ENCODE results near the gene APBB3. TPM values are rescaled to one million over a fixed set of nuclear protein-coding genes. Genes with fewer than 3 reads are reported as not detected.
"Not testable (repeated sequence)": the region's sequence is repeated elsewhere in the genome, so short reads cannot be mapped to it uniquely, and the experiment has no call there.

APBB3 gene
- total RNA-seq, 3 donors from 2014 or later, result 8.0 to 10.4 (median 9.2) TPM

DNA sequence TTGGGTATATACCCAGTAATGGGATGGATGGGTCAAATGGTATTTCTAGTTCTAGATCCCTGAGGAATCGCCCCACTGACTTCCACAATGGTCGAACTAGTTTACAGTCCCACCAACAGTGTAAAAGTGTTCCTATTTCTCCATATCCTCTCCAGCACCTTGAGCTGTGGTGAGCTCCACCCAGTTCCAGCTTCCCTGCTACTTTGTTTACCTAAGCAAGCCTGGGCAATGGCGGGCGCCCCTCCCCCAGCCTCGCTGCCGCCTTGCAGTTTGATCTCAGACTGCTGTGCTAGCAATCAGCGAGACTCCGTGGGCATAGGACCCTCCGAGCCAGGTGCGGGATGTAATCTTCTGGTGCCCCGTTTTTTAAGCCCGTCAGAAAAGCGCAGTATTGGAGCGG is 28.7 kb upstream of the APBB3 start:
- not testable (repeated sequence) for H3K4me3 Mint-ChIP-seq; DNase-seq; ATAC-seq; H3K9me3 Mint-ChIP-seq; H3K36me3 Mint-ChIP-seq (ENCODE audit: insufficient read depth); H3K4me1 Mint-ChIP-seq (ENCODE audit: low read depth); H3K27me3 Mint-ChIP-seq (ENCODE audit: low read depth)

DNA sequence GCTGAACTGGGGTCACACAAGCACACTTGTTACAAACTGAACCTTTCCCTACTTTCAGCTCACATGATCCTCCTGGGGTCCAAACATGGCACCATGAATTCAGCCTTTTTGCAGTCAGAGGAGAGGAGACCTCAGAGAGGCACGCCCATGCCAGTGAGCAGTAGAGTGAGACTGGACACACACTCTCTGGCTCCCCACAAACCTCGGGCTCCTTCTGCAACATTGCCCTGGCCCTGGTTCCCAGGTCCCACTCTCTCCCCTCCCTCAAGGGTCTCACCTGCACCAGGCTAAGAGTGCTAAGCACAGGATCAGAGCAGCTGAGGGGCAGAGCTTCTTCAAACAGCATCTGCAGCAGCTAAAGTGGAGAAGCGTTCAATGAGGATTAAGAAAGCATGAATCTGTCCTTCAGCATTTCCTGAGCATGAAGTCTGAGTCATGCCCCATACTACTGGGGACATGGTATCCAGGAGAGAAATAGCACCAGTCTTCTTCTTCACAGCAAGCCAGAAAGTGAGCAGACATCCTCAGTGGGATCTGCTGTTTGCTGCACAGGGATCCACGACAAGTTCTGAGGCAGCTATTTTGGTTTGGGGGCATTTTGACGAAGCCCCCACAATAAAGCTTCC is 27.5 kb upstream of the APBB3 start:
- no peaks in the 10 kb centered on the region for H3K4me1 Mint-ChIP-seq (ENCODE audit: low read depth)
- H3K27me3 Mint-ChIP-seq (ENCODE audit: low read depth), result no peaks in the 10 kb centered on the region
- H3K9me3 Mint-ChIP-seq, result no peaks in the 10 kb centered on the region
- no peaks in the 10 kb centered on the region for H3K36me3 Mint-ChIP-seq (ENCODE audit: insufficient read depth)
- ATAC-seq (no peak), DNase-seq (no peak)
- H3K4me3 Mint-ChIP-seq, result no peak overlapping the region

DNA sequence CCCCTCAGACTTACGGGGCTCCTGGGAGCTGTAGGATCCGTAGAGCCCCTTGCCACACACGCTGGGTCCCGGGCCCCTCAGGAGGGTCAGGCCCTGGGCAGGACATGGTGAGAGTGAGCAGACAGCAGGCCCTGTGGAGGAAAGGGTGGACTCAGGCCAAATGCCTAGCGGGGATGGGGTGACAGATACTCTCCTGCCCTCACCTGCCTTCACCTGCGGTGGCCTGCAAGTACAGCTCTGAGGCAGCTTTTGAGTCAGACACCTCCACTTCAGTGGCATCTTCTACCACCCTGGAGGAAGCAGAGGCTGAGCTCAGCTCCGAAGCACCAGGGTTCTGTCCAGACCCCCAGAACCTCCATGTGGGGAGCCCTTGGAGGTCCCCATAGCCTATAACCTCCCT is 26.5 kb upstream of the APBB3 start:
- ATAC-seq (no peak), DNase-seq (no peak)
- Mint-ChIP-seq H3K4me1 (ENCODE audit: low read depth) (no peaks in the 10 kb centered on the region), H3K9me3 (no peaks in the 10 kb centered on the region), H3K36me3 (ENCODE audit: insufficient read depth) (no peaks in the 10 kb centered on the region), H3K4me3 (no peak overlapping the region), H3K27me3 (ENCODE audit: low read depth) (no peaks in the 10 kb centered on the region)

DNA sequence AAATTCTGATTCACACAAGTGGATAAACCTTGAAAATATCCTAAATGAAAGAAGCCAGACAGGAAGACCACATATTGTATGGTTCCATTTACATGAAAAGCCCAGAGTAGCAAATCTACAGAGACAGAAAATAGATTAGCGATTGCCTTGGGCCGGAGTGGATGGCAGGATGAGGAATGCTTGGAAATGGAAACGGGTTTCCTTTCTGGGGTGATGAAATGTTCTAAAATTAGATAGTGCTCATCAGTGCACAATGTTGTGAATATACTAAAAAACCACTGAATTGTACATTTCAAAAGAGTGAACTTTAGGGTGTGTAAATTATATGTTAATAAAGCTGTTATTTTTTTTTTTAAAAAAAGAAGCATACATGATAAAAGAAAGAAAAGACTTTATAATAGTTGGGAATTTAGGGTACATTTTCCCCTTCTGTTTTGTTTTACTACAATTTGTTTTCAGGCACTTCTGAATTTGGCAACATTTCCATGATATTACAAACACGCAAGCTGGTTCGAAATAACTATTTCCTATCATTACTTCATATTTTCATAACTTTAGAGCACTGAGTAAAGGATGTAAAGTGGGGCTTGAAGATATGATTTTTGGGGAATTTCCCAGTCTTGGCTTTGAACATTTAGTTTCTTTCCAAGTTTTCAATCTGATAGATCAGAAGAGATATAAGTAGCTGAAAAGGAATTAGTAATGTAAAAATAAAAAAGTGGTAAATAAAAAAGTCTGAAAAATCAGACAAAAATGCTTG is 24.1 kb upstream of the APBB3 start:
- peaks cover 3% of the 10 kb centered on the region for H3K9me3 Mint-ChIP-seq
- ATAC-seq (no peak), DNase-seq (no peak)
- H3K4me3 Mint-ChIP-seq, result no peak overlapping the region
- no peaks in the 10 kb centered on the region for H3K4me1 Mint-ChIP-seq (ENCODE audit: low read depth)
- H3K27me3 Mint-ChIP-seq (ENCODE audit: low read depth), result no peaks in the 10 kb centered on the region
- no peaks in the 10 kb centered on the region for H3K36me3 Mint-ChIP-seq (ENCODE audit: insufficient read depth)

DNA sequence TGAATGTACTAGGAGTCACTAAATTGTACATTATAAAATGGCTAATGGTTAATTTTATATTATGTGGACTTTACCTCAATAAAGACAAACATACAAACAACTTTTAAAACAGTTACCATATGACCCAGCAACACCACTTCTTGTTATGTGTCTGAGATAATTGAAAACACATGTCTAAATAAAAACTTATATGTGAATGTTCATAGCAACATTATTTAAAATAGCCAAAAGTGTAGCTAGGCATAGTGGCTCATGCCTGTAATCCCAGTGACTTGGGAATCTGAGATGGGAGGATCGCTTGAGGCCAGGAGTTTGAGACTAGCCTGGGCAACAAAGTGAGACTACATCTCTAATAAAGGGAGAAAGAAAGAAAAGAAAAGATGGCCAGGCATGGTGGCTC is 23.1 kb upstream of the APBB3 start:
- ATAC-seq (no peak), DNase-seq (no peak)
- no peak overlapping the region for H3K4me3 Mint-ChIP-seq
- H3K4me1 Mint-ChIP-seq (ENCODE audit: low read depth), result no peaks in the 10 kb centered on the region
- no peaks in the 10 kb centered on the region for H3K36me3 Mint-ChIP-seq (ENCODE audit: insufficient read depth)
- no peaks in the 10 kb centered on the region for H3K27me3 Mint-ChIP-seq (ENCODE audit: low read depth)
- peaks cover 3% of the 10 kb centered on the region for H3K9me3 Mint-ChIP-seq

DNA sequence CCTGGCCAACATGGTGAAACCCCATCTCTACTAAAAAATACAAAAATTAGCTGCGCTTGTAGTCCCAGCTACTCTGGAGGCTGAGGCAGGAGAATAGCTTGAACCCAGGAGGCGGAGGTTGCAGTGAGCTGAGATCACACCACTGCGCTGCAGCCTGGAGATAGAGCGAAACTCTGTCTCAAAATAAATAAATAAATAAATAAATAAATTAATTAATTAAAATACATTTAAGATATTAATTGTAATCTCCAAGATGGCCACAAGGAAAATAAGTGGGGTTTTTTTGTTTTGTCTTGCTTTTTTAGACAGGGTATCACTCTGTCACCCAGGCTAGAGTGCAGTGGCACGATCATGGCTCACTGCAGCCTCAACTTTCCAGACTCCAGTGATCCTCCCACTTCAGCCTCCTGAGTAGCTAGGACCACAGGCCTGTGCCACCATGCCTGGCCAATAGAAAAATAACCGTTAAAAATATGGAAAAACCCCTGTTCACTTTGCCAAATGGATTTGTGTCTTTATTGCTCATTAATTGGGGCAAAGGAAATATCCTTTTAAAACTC is 14.9 kb upstream of the APBB3 start:
- H3K4me3 Mint-ChIP-seq; ATAC-seq; H3K36me3 Mint-ChIP-seq (ENCODE audit: insufficient read depth); H3K27me3 Mint-ChIP-seq (ENCODE audit: low read depth); H3K4me1 Mint-ChIP-seq (ENCODE audit: low read depth); DNase-seq; H3K9me3 Mint-ChIP-seq: not testable (repeated sequence)

DNA sequence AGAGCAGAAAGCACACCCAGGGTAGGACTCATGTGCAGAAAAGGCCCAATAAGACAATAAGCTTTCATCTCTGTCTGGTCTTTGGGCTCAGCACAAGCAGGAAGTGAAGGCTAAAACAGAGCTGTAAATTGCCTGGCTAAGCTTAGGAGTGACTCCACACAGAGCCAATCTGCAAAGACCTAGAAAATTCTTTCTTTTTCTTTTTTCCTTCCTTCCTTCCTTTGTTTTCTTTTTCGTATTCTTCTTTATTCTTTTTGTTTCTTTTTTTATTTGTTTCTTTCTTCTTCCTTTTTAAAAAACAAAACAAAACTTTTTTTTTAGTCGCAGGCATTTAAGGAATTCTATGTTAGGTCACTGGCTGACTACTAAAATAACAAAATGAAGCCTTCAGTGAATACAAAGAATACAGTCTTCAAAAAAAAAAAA is 12.4 kb upstream of the APBB3 start:
- Mint-ChIP-seq H3K36me3 (ENCODE audit: insufficient read depth) (peaks cover 4% of the 10 kb centered on the region), H3K4me1 (ENCODE audit: low read depth) (peaks cover 2% of the 10 kb centered on the region), H3K4me3 (no peak overlapping the region), H3K9me3 (no peaks in the 10 kb centered on the region), H3K27me3 (ENCODE audit: low read depth) (no peaks in the 10 kb centered on the region)
- ATAC-seq (no peak), DNase-seq (no peak)

DNA sequence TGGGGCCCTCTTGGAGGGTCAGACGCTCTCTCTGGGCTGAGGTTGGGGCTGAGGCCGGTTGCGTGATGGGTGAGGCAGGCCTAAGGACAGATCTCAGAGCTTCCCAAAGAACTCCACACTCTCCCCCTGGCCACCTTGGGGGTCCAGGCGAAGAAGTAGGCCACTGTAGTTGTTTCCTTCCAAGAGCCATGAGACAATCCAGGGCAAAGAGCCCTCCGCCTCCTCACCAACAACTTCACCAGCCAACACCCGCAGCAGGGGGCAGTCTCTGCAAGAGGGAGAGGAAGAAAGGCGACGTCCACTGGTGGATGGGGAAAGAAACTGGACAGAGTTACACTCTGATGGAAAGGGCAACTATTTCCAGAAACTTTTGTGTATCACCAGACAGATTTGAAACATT is 10.9 kb upstream of the APBB3 start:
- H3K4me3 Mint-ChIP-seq, result no peak overlapping the region
- H3K27me3 Mint-ChIP-seq (ENCODE audit: low read depth), result no peaks in the 10 kb centered on the region
- no peak for DNase-seq
- H3K36me3 Mint-ChIP-seq (ENCODE audit: insufficient read depth), result peaks cover 9% of the 10 kb centered on the region
- no peak for ATAC-seq
- no peaks in the 10 kb centered on the region for H3K9me3 Mint-ChIP-seq
- peaks cover 2% of the 10 kb centered on the region for H3K4me1 Mint-ChIP-seq (ENCODE audit: low read depth)

DNA sequence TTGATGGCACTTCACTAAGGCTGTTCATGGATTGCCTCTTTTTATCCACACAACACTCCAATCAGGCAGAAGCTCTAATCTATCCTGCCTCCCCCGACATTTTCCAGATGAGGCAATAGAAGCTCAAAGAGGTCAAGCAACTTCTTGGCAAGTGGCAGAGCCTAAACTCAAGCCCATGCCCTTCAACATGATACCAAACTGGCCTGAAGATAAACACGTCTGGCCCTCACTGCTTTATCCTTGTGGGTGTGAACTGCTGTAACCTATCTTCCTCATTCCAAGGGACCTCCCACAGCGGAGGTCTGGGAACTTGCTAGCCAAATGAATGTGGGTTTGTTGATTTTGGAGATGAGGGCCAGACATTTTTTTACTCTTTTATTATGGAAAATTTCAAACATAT is 9.8 kb upstream of the APBB3 start:
- H3K9me3 Mint-ChIP-seq, result no peaks in the 10 kb centered on the region
- ATAC-seq (no peak), DNase-seq (no peak)
- no peaks in the 10 kb centered on the region for H3K27me3 Mint-ChIP-seq (ENCODE audit: low read depth)
- H3K4me1 Mint-ChIP-seq (ENCODE audit: low read depth), result peaks cover 13% of the 10 kb centered on the region
- H3K4me3 Mint-ChIP-seq, result no peak overlapping the region
- H3K36me3 Mint-ChIP-seq (ENCODE audit: insufficient read depth), result peaks cover 11% of the 10 kb centered on the region

DNA sequence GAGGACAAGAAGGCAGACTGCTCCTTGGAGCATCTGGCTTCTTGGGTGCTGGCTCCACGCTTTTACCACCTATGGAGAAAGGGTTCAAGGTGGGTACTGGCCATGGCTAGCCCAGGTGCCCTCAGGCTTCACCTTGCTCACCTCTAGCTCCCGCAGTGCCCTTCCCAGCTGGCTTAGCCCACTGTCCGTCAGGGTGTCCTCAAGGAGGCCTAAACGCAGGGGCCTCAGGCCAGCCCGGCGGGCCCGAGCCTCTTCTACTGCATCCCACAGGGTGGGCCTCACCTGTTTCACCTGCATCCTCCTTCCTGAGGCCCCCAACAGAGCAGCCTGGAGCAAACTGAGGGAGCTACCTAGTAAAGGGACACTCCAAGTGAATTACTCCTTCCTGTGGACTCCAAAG is 9.3 kb upstream of the APBB3 start:
- Mint-ChIP-seq H3K36me3 (ENCODE audit: insufficient read depth) (peaks cover 14% of the 10 kb centered on the region), H3K27me3 (ENCODE audit: low read depth) (no peaks in the 10 kb centered on the region), H3K4me3 (no peak overlapping the region), H3K9me3 (no peaks in the 10 kb centered on the region), H3K4me1 (ENCODE audit: low read depth) (peaks cover 18% of the 10 kb centered on the region)
- ATAC-seq, result no peak
- DNase-seq, result no peak

DNA sequence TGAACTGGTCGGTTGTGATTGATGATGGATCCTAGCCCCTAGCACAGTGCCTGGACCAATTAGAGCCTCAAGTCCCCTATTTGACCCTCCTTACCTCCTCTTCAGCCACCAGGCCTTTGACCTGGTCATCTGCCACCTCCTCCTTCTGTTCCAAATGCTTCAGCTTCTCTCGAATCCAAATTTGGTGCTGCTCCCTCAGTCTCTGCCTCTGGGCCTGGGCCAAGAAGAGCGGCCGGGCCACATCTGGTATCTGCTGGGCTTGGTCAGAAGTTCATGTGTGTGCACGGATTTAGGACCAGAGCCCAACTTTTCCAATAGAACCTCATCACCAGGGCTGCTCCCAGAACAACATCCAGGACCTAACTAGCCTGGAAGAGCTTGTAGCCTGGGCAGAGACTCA is 6.7 kb upstream of the APBB3 start:
- Mint-ChIP-seq H3K4me3 (no peak overlapping the region), H3K4me1 (ENCODE audit: low read depth) (peaks cover 37% of the 10 kb centered on the region), H3K27me3 (ENCODE audit: low read depth) (no peaks in the 10 kb centered on the region), H3K36me3 (ENCODE audit: insufficient read depth) (peaks cover 32% of the 10 kb centered on the region), H3K9me3 (no peaks in the 10 kb centered on the region)
- ATAC-seq (no peak), DNase-seq (no peak)

DNA sequence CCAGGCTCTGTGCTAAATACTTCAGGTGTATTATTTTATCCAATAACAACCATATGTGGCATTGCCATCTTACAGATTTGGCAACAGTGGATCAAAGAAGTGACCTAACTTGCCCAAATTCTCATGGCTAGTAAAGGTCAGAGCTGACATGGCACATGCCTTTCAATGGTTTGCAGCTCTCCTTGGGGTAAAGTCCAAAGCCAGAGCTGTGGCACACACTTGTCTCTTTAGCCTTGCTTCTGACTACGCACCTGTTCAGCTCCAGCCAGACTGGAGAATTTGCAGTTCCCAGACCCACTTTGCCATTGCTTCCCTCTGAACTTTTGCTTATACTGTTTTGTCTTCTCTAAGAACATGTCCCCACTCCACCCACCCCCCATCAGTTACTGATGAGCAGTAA is 6.1 kb upstream of the APBB3 start:
- H3K36me3 Mint-ChIP-seq (ENCODE audit: insufficient read depth), result peaks cover 35% of the 10 kb centered on the region
- H3K4me3 Mint-ChIP-seq, result no peak overlapping the region
- H3K9me3 Mint-ChIP-seq, result no peaks in the 10 kb centered on the region
- no peaks in the 10 kb centered on the region for H3K27me3 Mint-ChIP-seq (ENCODE audit: low read depth)
- ATAC-seq (no peak), DNase-seq (no peak)
- peaks cover 41% of the 10 kb centered on the region for H3K4me1 Mint-ChIP-seq (ENCODE audit: low read depth)

DNA sequence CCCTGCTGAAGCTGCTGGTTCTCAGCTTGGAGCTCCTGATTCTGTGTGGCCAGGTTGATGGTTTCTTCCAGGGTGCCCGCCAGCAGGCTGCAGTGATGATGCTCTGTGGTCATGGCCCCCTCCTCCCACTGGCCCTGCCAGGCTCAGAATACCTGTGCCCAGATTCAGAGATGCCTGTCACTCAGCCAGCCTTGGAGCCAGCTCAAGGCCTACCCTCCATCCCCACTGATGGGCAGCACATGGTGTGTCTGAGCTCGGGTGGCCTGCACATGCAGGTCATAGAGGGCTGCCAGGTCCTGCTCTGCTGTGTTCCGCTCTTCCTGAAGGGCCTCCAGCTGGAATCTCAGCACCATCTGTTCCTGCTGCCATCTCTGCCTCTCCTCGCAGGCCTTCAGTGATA is 5.7 kb upstream of the APBB3 start:
- Mint-ChIP-seq H3K4me1 (ENCODE audit: low read depth) (peaks cover 44% of the 10 kb centered on the region), H3K9me3 (no peaks in the 10 kb centered on the region), H3K4me3 (no peak overlapping the region), H3K27me3 (ENCODE audit: low read depth) (no peaks in the 10 kb centered on the region), H3K36me3 (ENCODE audit: insufficient read depth) (peaks cover 35% of the 10 kb centered on the region)
- ATAC-seq (no peak), DNase-seq (no peak)

DNA sequence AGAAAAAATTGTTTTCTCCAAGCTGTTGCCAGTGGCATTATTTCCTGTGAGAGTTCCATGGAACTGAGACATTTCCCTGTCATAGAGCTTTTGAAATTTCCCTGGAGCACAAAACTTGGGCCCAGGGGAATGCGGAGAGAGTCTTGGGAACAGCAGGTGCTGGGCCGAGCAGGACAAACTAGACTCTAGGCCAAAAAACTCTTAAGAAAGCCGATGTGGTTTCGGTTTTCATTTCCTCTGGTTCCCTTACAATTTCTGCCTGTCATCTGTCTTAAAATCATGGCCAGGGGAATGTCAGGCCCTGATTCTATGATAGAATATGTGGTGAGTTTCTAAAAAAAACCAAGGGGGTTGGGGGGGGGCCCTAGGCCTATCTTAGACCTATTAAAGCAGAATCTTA is 4.8 kb upstream of the APBB3 start:
- Mint-ChIP-seq H3K4me3 (peak overlapping the region; percentile 72), H3K36me3 (ENCODE audit: insufficient read depth) (peaks cover 35% of the 10 kb centered on the region), H3K4me1 (ENCODE audit: low read depth) (peaks cover 45% of the 10 kb centered on the region), H3K9me3 (no peaks in the 10 kb centered on the region), H3K27me3 (ENCODE audit: low read depth) (no peaks in the 10 kb centered on the region)
- ATAC-seq (no peak), DNase-seq (no peak)

DNA sequence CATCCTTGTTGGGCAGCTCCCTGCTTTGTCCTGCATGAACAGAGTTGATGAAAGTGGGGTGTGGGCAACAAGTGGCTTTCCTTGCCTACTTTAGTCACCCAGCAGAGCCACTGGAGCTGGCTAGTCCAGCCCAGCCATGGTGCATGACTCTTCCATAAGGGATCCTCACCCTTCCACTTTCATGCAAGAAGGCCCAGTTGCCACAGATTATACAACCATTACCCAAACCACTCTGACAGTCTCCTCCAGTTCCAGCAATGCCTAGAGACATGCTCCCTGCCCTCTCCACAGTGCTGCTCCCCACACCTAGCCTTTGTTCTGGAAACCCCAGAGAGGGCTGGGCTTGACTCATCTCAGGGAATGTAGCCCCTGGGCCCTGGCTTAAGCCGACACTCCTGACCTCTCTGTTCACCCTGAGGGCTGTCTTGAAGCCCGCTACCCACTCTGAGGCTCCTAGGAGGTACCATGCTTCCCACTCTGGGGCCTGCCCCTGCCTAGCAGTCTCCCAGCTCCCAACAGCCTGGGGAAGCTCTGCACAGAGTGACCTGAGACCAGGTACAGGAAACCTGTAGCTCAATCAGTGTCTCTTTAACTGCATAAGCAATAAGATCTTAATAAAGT is 4.2 kb upstream of the APBB3 start:
- ATAC-seq (no peak), DNase-seq (no peak)
- Mint-ChIP-seq H3K9me3 (no peaks in the 10 kb centered on the region), H3K4me1 (ENCODE audit: low read depth) (peaks cover 51% of the 10 kb centered on the region), H3K27me3 (ENCODE audit: low read depth) (no peaks in the 10 kb centered on the region), H3K4me3 (peak overlapping the region; percentile 72), H3K36me3 (ENCODE audit: insufficient read depth) (peaks cover 35% of the 10 kb centered on the region)

Data from activated T-cell treated with anti-CD3 and anti-CD28 coated beads, Interleukin-2, amount 50 U/mL, for 4 hours (primary cell).